Dedifferentiated amniotic fluid mesenchymal stem cell (primary cell): ENCODE data around the gene SLC25A33.

Experiments
- DNase-seq: peaks from one replicate; pipeline ENCODE4 v3.0.0-alpha.2; 2016; ENCODE audit errors: extremely low spot score

Gene SLC25A33

GRCh38 chr1:9600861-9601834, 61.9 kb downstream of the SLC25A33 start:
- DNase-seq, result no peak

DNA sequence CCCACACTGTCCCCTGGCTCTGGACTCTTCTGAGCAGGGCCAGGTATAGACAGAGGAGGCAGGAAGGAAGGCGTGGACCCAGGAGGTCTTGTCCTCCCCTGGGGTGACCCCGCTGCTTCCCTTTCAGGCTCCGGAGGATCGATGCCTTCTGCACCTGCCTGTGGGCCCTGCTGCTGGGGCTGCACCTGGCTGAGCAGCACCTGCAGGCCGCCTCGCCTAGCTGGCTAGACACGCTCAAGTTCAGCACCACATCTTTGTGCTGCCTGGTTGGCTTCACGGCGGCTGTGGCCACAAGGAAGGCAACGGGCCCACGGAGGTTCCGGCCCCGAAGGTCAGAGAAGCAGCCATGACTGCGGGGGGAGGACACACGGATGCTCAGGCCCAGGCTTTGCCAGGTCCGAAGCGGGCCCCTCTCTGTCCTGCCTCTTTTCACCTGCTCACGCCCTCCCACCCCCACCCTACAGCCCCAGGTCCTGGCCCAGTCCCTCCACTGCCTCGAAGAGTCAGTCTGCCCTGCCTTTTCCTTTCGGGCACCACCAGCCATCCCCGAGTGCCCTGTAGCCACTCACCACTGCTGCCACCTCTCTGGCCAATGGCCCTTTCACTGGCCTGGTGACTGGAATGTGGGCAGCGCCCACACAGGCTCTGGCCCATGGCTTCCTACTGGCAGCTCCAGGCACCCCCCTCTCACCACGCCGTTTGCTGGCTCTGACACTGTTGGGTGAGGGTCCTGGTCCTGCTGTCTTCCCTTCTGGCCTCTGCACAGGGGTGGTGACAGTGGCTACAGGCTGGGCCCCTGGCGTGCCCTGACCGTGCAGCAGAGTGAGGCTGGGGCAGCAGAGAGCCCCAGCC, 62.9 kb downstream of the SLC25A33 start:
- DNase-seq, result no peak

DNA sequence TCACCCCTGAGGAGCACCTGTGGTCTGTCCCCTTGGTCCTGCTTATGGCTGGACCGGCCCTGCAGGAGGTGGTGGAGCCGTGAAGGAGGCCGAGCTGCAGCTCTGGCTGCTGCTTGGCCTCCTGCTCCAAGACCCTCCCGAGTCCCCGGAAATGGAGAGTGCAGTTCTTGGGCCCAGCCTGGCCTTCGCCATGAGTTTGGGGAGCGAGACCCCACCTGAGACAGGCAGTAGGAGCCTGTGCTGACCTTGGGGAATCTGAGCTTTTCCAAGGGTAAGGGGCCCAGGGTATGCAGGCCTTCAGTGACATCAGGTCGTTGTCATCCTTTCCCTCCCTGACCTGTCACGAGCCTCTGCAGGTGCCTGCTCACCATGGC, 63.5 kb downstream of the SLC25A33 start:
- no peak for DNase-seq

- no peak for DNase-seq
These were observed 64.0 kb downstream of the SLC25A33 start for GRCh38 chr1:9603307-9603706.

DNA sequence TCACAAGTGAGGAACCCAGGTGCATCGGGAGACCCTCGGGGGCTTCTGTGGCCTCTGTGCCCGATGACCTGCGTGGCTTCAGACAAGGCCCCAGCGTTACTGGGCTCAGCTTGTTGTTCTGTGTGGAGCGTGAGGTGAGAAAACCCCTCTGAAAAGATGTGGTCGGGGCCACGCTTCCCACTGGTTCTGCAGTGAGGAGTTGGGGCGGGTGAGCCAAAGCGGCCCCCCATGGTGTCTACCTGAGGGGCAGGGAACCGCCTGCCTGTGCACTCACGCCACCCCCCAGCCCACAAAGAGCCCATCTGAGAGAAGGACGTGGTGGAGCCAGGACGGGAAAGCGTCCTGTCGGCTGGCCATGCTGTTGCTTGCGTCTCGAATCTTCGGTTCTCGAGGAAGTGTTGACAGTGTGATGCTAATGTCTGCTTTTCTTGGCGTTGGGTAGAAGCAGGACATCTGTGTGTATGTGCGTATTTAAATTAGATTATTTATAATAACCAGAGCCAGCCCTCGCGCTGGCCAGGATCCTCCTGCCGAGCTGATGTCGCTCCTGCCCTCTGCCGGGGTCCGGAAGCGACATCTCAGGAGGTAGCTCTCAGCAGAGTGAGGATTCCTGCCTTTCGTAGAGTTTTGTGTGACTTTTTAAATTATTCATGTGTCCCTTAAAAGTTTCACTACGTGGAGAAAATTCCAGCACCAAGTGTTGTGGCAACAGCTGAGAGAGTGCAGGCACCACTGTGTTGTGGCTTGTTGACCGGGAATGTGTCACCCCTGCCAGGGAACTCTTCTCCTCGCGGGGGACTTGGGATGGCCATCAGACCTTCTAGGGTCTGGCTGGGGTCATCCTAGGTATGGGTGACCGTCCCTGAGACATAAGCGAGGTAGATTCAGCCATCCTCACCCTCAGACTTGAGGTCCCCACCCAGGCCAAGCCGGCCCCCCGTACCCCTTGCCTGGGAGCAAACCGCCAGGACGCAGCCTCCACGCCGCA, 64.8 kb downstream of the SLC25A33 start:
- DNase-seq, result no peak

DNA sequence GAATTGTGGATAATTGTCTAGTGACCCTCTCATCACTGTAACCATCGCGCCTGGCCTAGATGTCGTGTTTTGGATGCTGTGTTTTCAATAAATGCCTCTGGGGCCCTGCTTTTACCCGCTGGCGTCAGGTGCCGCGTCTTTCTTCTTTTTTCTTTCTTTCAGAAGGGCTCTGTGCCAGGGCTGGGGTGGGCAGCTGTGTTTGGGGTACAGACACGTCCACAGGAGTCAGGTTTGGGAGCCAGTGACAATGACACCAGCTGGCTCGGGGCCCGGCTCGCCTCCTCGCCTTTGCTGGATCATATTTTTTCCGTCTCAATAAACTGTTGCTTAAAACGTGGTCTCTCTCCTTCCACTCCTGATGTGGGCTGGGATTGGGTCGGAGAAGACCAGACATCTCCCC, 65.6 kb downstream of the SLC25A33 start:
- no peak for DNase-seq

GRCh38 chr1:9605946-9606455, 66.7 kb downstream of the SLC25A33 start:
- DNase-seq, result no peak

DNA sequence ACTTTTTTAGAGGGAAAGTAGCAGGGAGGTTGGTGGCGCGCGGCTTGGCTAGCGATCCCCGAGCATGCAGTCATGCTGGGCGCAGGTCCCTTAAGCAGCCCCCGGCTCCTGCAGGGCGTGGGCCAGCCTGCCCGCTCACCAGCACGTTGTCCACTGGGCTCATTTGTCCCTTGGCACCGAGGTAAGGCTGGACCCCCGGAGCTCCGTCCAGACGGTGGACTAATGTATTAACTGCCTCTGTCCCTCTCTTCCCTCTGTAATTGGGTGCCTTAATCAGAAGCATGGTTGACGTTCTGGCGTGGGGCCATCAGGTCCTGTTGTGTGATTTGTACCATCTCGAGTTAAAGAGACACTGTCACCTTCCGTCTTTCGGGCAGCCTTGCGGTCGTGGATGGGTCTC, 67.2 kb downstream of the SLC25A33 start:
- no peak for DNase-seq

- DNase-seq, result no peak
These were observed 67.7 kb downstream of the SLC25A33 start for GRCh38 chr1:9606948-9607347.

- DNase-seq, result no peak
These were observed 68.1 kb downstream of the SLC25A33 start for GRCh38 chr1:9607352-9607751.

GRCh38 chr1:9609998-9610397, 70.7 kb downstream of the SLC25A33 start:
- DNase-seq, result no peak

DNA sequence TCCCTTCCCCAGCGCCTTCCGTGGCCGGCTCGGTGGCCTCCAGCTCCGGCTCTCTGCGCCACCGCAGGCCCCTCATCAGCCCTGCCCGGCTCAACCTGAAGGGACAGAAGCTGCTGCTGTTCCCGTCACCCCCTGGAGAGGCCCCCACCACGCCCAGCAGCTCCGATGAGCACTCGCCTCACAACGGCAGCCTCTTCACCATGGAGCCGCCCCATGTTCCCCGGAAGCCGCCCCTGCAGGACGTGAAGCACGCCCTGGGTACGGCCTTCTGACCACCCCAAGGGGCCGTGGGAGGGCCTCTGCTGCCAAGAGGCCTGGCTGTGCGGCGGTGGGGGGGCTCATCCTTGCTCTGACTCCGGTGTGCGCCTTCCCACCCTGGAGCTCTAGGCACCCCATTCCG, 71.3 kb downstream of the SLC25A33 start:
- no peak for DNase-seq

- DNase-seq, result no peak
These were observed 72.5 kb downstream of the SLC25A33 start for GRCh38 chr1:9611716-9612115.

DNA sequence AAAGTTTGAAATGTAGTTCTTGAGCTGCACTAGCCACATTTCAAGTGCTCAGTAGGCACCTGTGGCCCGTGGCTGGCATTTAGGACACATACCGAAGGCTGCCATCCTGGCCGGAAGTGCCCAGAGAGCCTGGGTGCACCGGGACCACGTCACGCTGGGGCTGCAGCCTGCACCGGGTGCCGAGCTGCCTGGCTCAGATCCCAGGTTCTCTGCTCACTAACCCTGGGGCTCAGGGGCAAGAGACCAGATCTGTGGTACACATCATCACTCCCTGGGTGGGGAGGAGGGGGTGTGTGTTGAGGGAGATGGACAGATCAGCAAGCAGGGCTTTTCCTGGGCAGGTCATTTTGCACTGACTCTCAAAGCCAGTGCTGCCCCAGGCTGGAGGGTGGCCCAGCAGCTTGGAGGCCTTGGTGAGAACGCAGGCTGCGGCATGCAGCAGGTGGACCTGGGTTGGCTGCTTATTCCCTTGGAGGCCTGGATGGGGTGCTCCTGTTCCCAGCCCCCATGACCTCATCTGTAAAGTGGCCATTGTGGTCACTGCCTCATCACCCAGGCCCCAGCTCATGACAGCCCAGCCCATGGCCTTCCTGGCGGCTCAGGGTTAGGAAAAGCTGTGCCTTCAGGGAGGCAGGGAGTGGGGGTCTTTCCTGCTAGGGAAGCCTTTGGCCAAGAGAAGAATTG, 73.0 kb downstream of the SLC25A33 start:
- DNase-seq, result no peak

GRCh38 chr1:9612871-9613624, 73.8 kb downstream of the SLC25A33 start:
- DNase-seq, result no peak

DNA sequence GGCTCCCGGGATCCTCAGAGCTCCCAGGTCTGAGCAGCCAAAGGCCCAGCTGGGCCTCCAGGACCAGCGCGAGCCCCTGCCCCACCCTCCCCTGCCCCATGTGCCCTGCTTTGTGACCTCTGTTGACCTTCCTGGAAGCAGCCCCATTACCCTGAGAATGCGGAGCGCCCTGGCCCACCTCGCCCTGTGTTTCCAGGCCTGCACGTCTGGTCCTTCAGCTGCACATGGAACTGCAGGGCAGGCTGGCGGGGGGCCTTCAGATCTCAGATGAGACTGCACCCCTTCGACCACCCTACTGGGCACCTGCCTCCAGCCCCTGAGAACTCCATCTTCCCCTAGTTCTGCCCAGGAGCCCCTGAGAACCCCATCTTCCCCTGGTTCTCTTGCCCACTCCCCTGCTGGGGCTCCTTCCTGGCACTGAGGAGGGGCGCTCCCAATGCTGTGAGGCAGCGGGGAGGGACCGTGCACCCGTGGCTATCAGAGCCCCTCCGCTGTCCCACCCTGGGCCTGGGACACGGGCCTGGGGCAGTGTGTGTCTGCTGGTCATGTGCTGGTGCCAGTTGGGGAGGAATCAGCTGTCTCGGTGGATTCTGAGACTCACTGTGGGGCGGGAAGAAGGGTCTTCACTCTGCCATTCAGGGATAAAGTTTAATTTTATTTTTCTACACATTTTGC, 74.5 kb downstream of the SLC25A33 start:
- no peak for DNase-seq

GRCh38 chr1:9615316-9616063, 76.2 kb downstream of the SLC25A33 start:
- DNase-seq, result no peak

DNA sequence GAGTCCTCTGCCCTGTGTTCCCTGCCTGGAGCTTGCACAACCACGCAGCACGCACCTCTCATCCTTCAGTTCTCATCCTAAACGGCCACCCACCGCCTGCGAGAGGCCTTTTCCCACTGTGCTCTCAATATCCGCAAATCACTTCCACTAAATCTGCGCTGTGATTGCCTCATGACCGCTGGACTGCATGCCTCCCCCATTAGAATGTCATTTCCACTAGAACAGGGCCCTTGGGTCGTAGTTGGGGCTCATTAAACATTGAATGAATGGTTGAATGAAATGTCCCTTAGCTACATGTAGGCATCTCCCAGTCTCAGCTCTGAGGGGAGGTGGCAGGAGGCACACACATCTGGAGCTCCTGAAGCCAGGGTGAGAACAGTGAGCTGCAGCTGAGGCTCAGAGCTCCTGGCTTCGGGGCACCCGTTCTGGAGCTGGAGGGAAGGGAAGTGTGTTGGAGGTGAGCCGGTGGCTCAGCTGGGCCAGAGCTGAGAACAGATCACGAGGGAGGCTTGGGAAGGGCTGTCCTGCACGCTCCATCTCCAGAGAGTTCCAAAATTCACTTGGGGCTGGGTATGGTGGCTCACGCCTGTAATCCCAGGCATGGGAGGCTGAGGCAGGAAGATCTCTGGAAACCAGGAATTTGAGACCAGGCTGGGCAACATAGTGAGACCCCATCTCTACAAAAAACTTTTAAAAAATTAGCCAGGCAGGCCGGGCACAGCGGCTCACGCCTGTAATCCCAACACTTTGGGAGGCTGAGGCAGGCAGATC, 79.8 kb downstream of the SLC25A33 start:
- DNase-seq, result no peak
